ENCODE results near the gene OSTF1. TPM values are rescaled to one million over a fixed set of nuclear protein-coding genes. Genes with fewer than 3 reads are reported as not detected.

The OSTF1 gene
- total RNA-seq, 1 donor from 2014 or later = 87.5 TPM

DNA sequence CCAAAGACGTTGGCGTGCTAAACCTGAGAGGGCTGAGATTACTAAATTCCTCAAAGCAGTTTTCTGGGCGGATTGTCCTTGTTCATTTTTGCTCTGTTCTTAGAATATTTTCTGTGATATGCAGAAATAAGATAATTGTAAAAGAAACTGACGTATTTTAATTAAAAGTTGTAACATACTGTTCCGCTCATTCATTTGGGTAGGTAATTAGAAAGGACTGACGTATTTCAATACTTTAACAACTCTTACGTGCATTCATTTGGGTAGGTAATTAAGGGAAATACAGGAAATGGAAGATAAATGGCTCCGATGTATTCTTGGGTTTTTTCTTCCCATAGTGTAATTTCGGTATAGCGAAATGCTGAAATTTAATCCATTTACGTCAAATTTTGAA lies 1.1 kb downstream of the OSTF1 start:
- H3K36me3 Mint-ChIP-seq (ENCODE audit: low read depth) = peaks cover 26% of the 10 kb centered on the region
- H3K27ac Mint-ChIP-seq = peak overlapping the region; percentile 94
- H3K9me3 Mint-ChIP-seq = no peaks in the 10 kb centered on the region
- no peaks in the 10 kb centered on the region for H3K27me3 Mint-ChIP-seq (ENCODE audit: low read depth)
- DNase-seq (ENCODE audit: low spot score) = no peak
- intact Hi-C loops (cut with micrococcal nuclease) = loop anchor here (1.0 to 2.0 kb wide), 2 partner anchors 28 to 97 kb away; no protein-coding TSS in a partner anchor
- H3K4me1 Mint-ChIP-seq (ENCODE audit: low read depth) = peaks cover 67% of the 10 kb centered on the region
- H3K4me3 Mint-ChIP-seq (ENCODE audit: low read depth) = peak overlapping the region; percentile 97

DNA sequence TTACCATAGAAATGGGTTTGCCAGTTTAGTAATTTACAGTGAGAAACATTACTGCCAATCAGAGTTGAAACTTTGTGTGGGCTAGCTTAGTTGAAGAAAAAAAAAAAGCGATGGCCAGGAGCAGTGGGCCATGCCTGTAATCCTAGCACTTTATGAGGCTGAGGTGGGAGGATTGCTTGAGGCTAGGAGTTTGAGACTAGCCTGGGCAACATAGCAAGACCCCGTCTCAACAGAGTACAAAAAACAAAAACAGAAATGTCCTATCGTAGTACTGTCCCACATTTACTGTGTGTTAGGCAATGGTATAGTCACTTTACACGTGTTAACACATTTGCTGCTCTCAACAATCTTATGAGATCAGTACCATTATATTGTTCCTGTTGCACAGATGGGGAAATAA lies 2.3 kb downstream of the OSTF1 start:
- DNase-seq (ENCODE audit: low spot score) = no peak
- Mint-ChIP-seq H3K36me3 (ENCODE audit: low read depth) (peaks cover 30% of the 10 kb centered on the region), H3K27ac (peak overlapping the region; percentile 60), H3K4me3 (ENCODE audit: low read depth) (peak overlapping the region; percentile 97), H3K4me1 (ENCODE audit: low read depth) (peaks cover 71% of the 10 kb centered on the region), H3K9me3 (no peaks in the 10 kb centered on the region), H3K27me3 (ENCODE audit: low read depth) (no peaks in the 10 kb centered on the region)
- intact Hi-C loops (cut with micrococcal nuclease) = no loop called here

GRCh38 chr9:75092766-75093165 lies 4.5 kb downstream of the OSTF1 start:
- Mint-ChIP-seq H3K27me3 (ENCODE audit: low read depth) (no peaks in the 10 kb centered on the region), H3K4me1 (ENCODE audit: low read depth) (peaks cover 63% of the 10 kb centered on the region), H3K9me3 (no peaks in the 10 kb centered on the region), H3K36me3 (ENCODE audit: low read depth) (peaks cover 36% of the 10 kb centered on the region), H3K27ac (peak overlapping the region; percentile 74), H3K4me3 (ENCODE audit: low read depth) (peak overlapping the region; percentile 24)
- intact Hi-C loops (cut with micrococcal nuclease) = no loop called here
- DNase-seq (ENCODE audit: low spot score) = no peak

- H3K27me3 Mint-ChIP-seq (ENCODE audit: low read depth) = no peaks in the 10 kb centered on the region
- peaks cover 30% of the 10 kb centered on the region for H3K36me3 Mint-ChIP-seq (ENCODE audit: low read depth)
- DNase-seq (ENCODE audit: low spot score) = no peak
- intact Hi-C loops (cut with micrococcal nuclease) = no loop called here
- H3K4me3 Mint-ChIP-seq (ENCODE audit: low read depth) = no peak overlapping the region
- H3K4me1 Mint-ChIP-seq (ENCODE audit: low read depth) = peaks cover 45% of the 10 kb centered on the region
- no peaks in the 10 kb centered on the region for H3K9me3 Mint-ChIP-seq
- no peak overlapping the region for H3K27ac Mint-ChIP-seq
Measured at GRCh38 chr9:75096796-75097195, 8.5 kb downstream of the OSTF1 start.

- H3K27ac Mint-ChIP-seq = no peak overlapping the region
- H3K27me3 Mint-ChIP-seq (ENCODE audit: low read depth) = no peaks in the 10 kb centered on the region
- H3K9me3 Mint-ChIP-seq = no peaks in the 10 kb centered on the region
- H3K36me3 Mint-ChIP-seq (ENCODE audit: low read depth) = peaks cover 38% of the 10 kb centered on the region
- no peak for DNase-seq (ENCODE audit: low spot score)
- H3K4me3 Mint-ChIP-seq (ENCODE audit: low read depth) = no peak overlapping the region
- intact Hi-C loops (cut with micrococcal nuclease) = no loop called here
- peaks cover 44% of the 10 kb centered on the region for H3K4me1 Mint-ChIP-seq (ENCODE audit: low read depth)
Measured at GRCh38 chr9:75101004-75101588, 12.8 kb downstream of the OSTF1 start.

- no peaks in the 10 kb centered on the region for H3K27me3 Mint-ChIP-seq (ENCODE audit: low read depth)
- H3K36me3 Mint-ChIP-seq (ENCODE audit: low read depth) = peaks cover 39% of the 10 kb centered on the region
- H3K4me1 Mint-ChIP-seq (ENCODE audit: low read depth) = peaks cover 39% of the 10 kb centered on the region
- DNase-seq (ENCODE audit: low spot score) = no peak
- H3K9me3 Mint-ChIP-seq = no peaks in the 10 kb centered on the region
- intact Hi-C loops (cut with micrococcal nuclease) = no loop called here
- H3K4me3 Mint-ChIP-seq (ENCODE audit: low read depth) = no peak overlapping the region
- H3K27ac Mint-ChIP-seq = peak overlapping the region; percentile 50
Measured at GRCh38 chr9:75102177-75102790, 14.0 kb downstream of the OSTF1 start.

DNA sequence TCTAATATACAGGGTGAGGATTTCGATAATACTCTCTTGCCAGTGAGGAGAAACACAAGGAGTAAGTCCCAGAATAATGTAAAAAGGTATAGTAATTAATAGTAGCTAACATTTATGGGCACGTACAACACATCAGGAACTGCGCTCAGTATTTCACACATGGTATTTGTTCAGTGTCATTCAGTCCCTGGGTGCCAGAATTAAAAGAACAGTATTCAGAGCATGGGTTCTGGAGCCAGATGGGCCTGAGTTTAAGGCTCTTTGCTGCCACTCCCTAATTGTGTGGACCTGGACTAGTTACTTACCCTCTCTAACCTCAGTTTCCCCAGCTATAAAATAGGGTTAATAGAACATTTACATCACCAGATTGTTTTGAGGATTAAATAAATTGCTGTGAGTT lies 16.3 kb downstream of the OSTF1 start:
- intact Hi-C loops (cut with micrococcal nuclease) = no loop called here
- no peak for DNase-seq (ENCODE audit: low spot score)
- H3K27me3 Mint-ChIP-seq (ENCODE audit: low read depth) = no peaks in the 10 kb centered on the region
- no peak overlapping the region for H3K27ac Mint-ChIP-seq
- peaks cover 37% of the 10 kb centered on the region for H3K36me3 Mint-ChIP-seq (ENCODE audit: low read depth)
- H3K4me3 Mint-ChIP-seq (ENCODE audit: low read depth) = no peak overlapping the region
- H3K4me1 Mint-ChIP-seq (ENCODE audit: low read depth) = peaks cover 43% of the 10 kb centered on the region
- no peaks in the 10 kb centered on the region for H3K9me3 Mint-ChIP-seq

- no peak for DNase-seq (ENCODE audit: low spot score)
- no peaks in the 10 kb centered on the region for H3K9me3 Mint-ChIP-seq
- no peak overlapping the region for H3K4me3 Mint-ChIP-seq (ENCODE audit: low read depth)
- peaks cover 44% of the 10 kb centered on the region for H3K4me1 Mint-ChIP-seq (ENCODE audit: low read depth)
- H3K27ac Mint-ChIP-seq = peak overlapping the region; percentile 40
- intact Hi-C loops (cut with micrococcal nuclease) = no loop called here
- peaks cover 38% of the 10 kb centered on the region for H3K36me3 Mint-ChIP-seq (ENCODE audit: low read depth)
- no peaks in the 10 kb centered on the region for H3K27me3 Mint-ChIP-seq (ENCODE audit: low read depth)
Measured at GRCh38 chr9:75105019-75105540, 16.8 kb downstream of the OSTF1 start.

- intact Hi-C loops (cut with micrococcal nuclease) = no loop called here
Measured at GRCh38 chr9:75105841-75106240, 17.5 kb downstream of the OSTF1 start.

GRCh38 chr9:75106857-75107256 lies 18.5 kb downstream of the OSTF1 start:
- Mint-ChIP-seq H3K27me3 (ENCODE audit: low read depth) (no peaks in the 10 kb centered on the region), H3K4me3 (ENCODE audit: low read depth) (no peak overlapping the region)

More at GRCh38 chr9:75105841-75106240, 17.5 kb downstream of the OSTF1 start:
- Mint-ChIP-seq H3K9me3 (no peaks in the 10 kb centered on the region), H3K27me3 (ENCODE audit: low read depth) (no peaks in the 10 kb centered on the region), H3K4me1 (ENCODE audit: low read depth) (peaks cover 47% of the 10 kb centered on the region), H3K27ac (no peak overlapping the region), H3K36me3 (ENCODE audit: low read depth) (peaks cover 41% of the 10 kb centered on the region), H3K4me3 (ENCODE audit: low read depth) (no peak overlapping the region)
- DNase-seq (ENCODE audit: low spot score) = no peak

DNA sequence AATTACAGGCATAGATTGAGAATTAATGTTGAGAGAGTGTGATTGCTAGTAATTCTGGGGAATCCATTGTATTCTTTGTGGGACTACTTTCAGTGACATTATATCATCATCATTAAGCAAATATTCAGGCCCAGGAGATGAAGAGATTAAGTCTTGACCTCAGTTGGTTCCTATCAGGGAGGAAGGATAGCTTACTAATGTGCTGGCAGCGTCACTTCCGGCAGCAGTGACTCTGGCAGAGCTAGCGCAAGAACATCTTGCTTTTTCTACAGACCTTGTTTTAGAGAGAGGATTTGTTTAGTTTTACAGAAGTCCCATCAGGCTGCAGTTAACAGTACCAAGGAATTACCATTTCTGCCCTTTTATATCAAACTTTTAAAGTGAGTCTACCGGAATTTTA lies 20.3 kb downstream of the OSTF1 start:
- Mint-ChIP-seq H3K4me3 (ENCODE audit: low read depth) (no peak overlapping the region), H3K4me1 (ENCODE audit: low read depth) (peaks cover 51% of the 10 kb centered on the region), H3K27me3 (ENCODE audit: low read depth) (no peaks in the 10 kb centered on the region), H3K36me3 (ENCODE audit: low read depth) (peaks cover 34% of the 10 kb centered on the region), H3K9me3 (no peaks in the 10 kb centered on the region), H3K27ac (peak overlapping the region; percentile 62)
- intact Hi-C loops (cut with micrococcal nuclease) = no loop called here
- DNase-seq (ENCODE audit: low spot score) = no peak

More at GRCh38 chr9:75106857-75107256, 18.5 kb downstream of the OSTF1 start:
- H3K36me3 Mint-ChIP-seq (ENCODE audit: low read depth) = peaks cover 35% of the 10 kb centered on the region
- H3K9me3 Mint-ChIP-seq = no peaks in the 10 kb centered on the region
- no peak for DNase-seq (ENCODE audit: low spot score)
- H3K4me1 Mint-ChIP-seq (ENCODE audit: low read depth) = peaks cover 51% of the 10 kb centered on the region
- no peak overlapping the region for H3K27ac Mint-ChIP-seq
- intact Hi-C loops (cut with micrococcal nuclease) = no loop called here

DNA sequence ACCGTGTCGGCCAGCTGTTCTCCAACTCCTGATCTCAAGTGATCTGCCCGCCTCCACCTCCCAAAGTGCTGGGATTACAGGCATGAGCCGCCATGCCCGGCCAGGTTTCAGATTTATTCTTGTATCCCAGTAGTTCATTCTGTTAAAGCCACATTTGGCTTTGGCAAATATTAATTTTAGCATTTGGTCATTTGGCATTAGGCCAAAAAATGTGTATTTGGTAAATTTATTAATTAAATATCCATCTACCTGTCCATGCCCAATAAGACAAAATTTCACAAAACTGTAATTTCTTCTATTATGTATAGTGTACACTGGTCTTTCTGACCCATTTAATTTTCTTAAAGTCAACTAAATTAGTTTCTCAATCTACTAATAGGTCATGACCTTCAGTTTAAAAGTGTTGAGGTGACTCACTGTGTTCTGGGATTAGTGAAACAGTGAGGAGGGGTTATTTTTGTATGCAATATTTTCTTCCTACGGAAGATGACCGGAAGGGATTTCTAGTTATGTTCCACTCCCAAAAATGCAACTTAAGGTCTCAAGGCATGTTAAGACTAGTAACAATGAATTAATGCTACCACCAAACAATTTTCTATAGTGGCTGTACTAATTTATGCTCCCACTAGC lies 21.0 kb downstream of the OSTF1 start:
- no peak overlapping the region for H3K27ac Mint-ChIP-seq
- H3K4me1 Mint-ChIP-seq (ENCODE audit: low read depth) = peaks cover 53% of the 10 kb centered on the region
- no peaks in the 10 kb centered on the region for H3K27me3 Mint-ChIP-seq (ENCODE audit: low read depth)
- DNase-seq (ENCODE audit: low spot score) = no peak
- peaks cover 37% of the 10 kb centered on the region for H3K36me3 Mint-ChIP-seq (ENCODE audit: low read depth)
- H3K4me3 Mint-ChIP-seq (ENCODE audit: low read depth) = no peak overlapping the region
- intact Hi-C loops (cut with micrococcal nuclease) = no loop called here
- no peaks in the 10 kb centered on the region for H3K9me3 Mint-ChIP-seq

- no peak for DNase-seq (ENCODE audit: low spot score)
- Mint-ChIP-seq H3K4me3 (ENCODE audit: low read depth) (no peak overlapping the region), H3K4me1 (ENCODE audit: low read depth) (peaks cover 41% of the 10 kb centered on the region), H3K27me3 (ENCODE audit: low read depth) (no peaks in the 10 kb centered on the region), H3K27ac (no peak overlapping the region), H3K9me3 (no peaks in the 10 kb centered on the region), H3K36me3 (ENCODE audit: low read depth) (peaks cover 27% of the 10 kb centered on the region)
- intact Hi-C loops (cut with micrococcal nuclease) = no loop called here
Measured at GRCh38 chr9:75111019-75111622, 22.8 kb downstream of the OSTF1 start.

Measured in activated T-helper 2 cell treated with anti-CD3 and anti-CD28 coated beads, Interferon-gamma antibody, Interleukin-2, Interleukin-4, amounts not matched to agents 10 μg/mL and 5 μg/mL and 100 μg/mL, durations not matched to agents 14 hours and 24 hours and 36 hours (primary cell).